Breast epithelium (tissue), 4 donors: Measurements from ENCODE around the gene FAM3D. TPM values are rescaled to one million over a fixed set of nuclear protein-coding genes. Genes with fewer than 3 reads are reported as not detected.

Experiments
- DNase-seq, 2 donors: peaks; one replicate each; pipeline ENCODE4 v3.0.0-alpha.2; 2019; ENCODE audit warnings: low spot score in 2 of 2
- H3K27ac ChIP-seq, 2 donors: fragments of 200-600 bp; sonication (generic) in 1 of 2; one replicate each; pipeline ENCODE4 v1.5.1; 2016 to 2019; ENCODE audit warnings: mild to moderate bottlenecking in 1 of 2
- H3K27me3 ChIP-seq, 2 donors: fragments of 200-600 bp; sonication (generic) in 1 of 2; one replicate each; pipeline versions ENCODE4 v1.5.1 to v1.6.0; 2017 to 2019; ENCODE audit warnings: control low read depth in 1 of 2, mild to moderate bottlenecking in 1 of 2
- H3K36me3 ChIP-seq: fragments of 200-600 bp; one replicate; pipeline ENCODE4 v1.5.1; 2019
- H3K4me1 ChIP-seq, 2 donors: fragments of 200-600 bp; sonication (generic); one replicate each; pipeline ENCODE4 v1.5.1; 2016 to 2019; ENCODE audit warnings: control low read depth in 1 of 2
- H3K4me3 ChIP-seq, 3 donors: fragments of 200-600 bp; sonication (generic); 1 replicate in 2 of 3; 2 replicates in 1 of 3; pipeline ENCODE4 v1.5.1; 2016 to 2019; ENCODE audit warnings: mild to moderate bottlenecking in 3 of 3, moderate library complexity in 2 of 3
- H3K9me3 ChIP-seq, 2 donors: fragments of 200-600 bp; sonication (generic) in 1 of 2; one replicate each; pipeline ENCODE4 v1.5.1; 2016 to 2019; ENCODE audit warnings: control low read depth in 1 of 2
- POLR2A ChIP-seq: fragments of 450-650 bp; IDR thresholded peaks from one replicate; pipeline ENCODE4 v1.6.1; 2016; ENCODE audit warnings: antibody characterized with exemption, mild to moderate bottlenecking, moderate library complexity
- POLR2AphosphoS5 ChIP-seq, 3 donors: sonication (generic); formaldehyde crosslinking; IDR thresholded peaks; one replicate each; pipeline ENCODE4 v1.6.1; 2017; ENCODE audit warnings: antibody characterized with exemption in 3 of 3
- intact Hi-C: fragments of 100-400 bp; cut with DNase I; formaldehyde crosslinking; loops from one replicate; pipeline ENCODE4 v1.15.1; 2023; ENCODE audit warnings: low total_unique reads
- total RNA-seq, 3 donors: library from RNA; depleted of rRNA; stranded (reverse); fragments of >200 nt; gene quantifications; one replicate each; pipeline ENCODE4 v1.1.0, GENCODE V29; 2016
- TF ChIP-seq, protein P1 (sequence below), 3 donors: fragments of 450-650 bp; IDR thresholded peaks; one replicate each; pipeline ENCODE4 v1.5.1; 2016 to 2017; ENCODE audit warnings: antibody characterized with exemption in 3 of 3, mild to moderate bottlenecking in 3 of 3, moderate library complexity in 3 of 3

The FAM3D gene
- total RNA-seq, 3 donors from 2014 or later, result 4.3 to 17.6 TPM; not detected in 1

DNA sequence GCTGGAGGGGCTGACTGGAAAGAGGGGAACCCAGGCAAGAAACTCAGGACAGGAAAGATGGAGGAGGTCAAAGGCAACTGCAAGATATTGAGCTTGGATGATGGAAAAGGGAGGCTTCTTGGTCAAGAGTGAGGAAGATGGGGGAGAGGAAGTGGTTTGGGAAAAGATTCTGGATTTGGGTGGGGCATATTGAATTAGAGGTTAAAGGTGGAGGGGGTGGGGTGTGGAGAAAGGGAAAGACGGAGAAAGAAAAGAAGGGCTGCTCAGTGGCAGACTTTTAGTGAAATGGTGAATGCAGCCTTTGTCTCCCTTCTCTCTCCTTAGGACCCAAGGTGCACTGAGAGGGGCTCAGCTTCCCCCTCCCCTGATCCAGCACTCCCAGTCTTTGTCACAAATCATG, 655 bp upstream of the FAM3D start:
- H3K4me3 ChIP-seq, result no peak overlapping the region
- DNase-seq, result no peak
- intact Hi-C loops, result no loop called here
- no peaks in the 10 kb centered on the region for H3K36me3 ChIP-seq
- no peaks in the 10 kb centered on the region for H3K9me3 ChIP-seq
- TF ChIP-seq POLR2AphosphoS5 (IDR thresholded peaks at IDR 0.05) (no peak), POLR2A (no peak)
- TF ChIP-seq, protein P1, sequence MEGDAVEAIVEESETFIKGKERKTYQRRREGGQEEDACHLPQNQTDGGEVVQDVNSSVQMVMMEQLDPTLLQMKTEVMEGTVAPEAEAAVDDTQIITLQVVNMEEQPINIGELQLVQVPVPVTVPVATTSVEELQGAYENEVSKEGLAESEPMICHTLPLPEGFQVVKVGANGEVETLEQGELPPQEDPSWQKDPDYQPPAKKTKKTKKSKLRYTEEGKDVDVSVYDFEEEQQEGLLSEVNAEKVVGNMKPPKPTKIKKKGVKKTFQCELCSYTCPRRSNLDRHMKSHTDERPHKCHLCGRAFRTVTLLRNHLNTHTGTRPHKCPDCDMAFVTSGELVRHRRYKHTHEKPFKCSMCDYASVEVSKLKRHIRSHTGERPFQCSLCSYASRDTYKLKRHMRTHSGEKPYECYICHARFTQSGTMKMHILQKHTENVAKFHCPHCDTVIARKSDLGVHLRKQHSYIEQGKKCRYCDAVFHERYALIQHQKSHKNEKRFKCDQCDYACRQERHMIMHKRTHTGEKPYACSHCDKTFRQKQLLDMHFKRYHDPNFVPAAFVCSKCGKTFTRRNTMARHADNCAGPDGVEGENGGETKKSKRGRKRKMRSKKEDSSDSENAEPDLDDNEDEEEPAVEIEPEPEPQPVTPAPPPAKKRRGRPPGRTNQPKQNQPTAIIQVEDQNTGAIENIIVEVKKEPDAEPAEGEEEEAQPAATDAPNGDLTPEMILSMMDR (IDR thresholded peaks at IDR 0.05), result no peak
- H3K27me3 ChIP-seq, result no peaks in the 10 kb centered on the region
- no peaks in the 10 kb centered on the region for H3K4me1 ChIP-seq
- H3K27ac ChIP-seq, result no peak overlapping the region

DNA sequence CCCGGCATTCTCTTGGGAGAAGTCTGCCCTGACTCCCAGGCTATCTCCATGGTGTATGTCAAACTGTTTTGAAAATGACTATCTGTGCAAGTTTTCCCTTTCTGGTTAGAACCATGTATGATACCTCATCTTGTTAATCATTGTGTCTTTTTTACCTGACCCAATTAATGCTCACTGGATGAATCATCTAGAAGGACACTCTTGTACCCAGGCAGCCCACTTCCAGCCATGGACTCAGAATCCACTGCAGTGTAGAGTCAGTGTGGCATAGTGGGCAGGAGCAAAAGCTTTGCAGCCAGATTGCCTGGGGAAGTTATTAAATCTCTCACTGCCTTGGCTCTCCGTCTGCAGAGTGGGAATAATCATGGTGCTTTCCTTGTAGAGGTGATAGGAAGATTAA, 1.2 kb downstream of the FAM3D start:
- Histone ChIP-seq H3K4me3 (no peak overlapping the region), H3K36me3 (no peaks in the 10 kb centered on the region), H3K9me3 (no peaks in the 10 kb centered on the region), H3K4me1 (no peaks in the 10 kb centered on the region), H3K27ac (no peak overlapping the region), H3K27me3 (no peaks in the 10 kb centered on the region)
- TF ChIP-seq POLR2A (no peak), POLR2AphosphoS5 (IDR thresholded peaks at IDR 0.05) (no peak)
- TF ChIP-seq, protein P1 (IDR thresholded peaks at IDR 0.05), result no peak
- intact Hi-C loops, result no loop called here
- no peak for DNase-seq

DNA sequence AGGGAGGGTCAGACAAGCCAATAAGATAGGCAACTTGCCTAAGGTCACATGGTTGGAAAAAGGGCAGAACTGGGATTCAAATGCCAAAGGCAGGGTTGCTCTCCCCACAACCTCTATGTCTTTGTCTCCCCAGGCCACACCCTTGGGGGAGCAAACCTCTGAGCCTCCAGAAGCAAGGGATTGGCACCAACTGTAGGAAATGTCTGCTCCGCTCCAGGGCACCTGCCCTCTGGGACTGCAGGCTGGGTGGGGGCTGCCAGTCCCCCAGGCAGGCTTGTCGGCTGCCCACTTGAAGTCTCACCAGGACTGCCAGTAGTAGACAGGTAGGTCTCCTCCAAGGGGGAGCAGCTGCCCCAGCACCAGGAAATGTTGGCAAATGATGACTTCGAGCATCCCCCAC, 2.0 kb downstream of the FAM3D start:
- no peak for TF ChIP-seq POLR2A
- no peak for TF ChIP-seq POLR2AphosphoS5 (IDR thresholded peaks at IDR 0.05)
- TF ChIP-seq, protein P1 (IDR thresholded peaks at IDR 0.05), result no peak
- intact Hi-C loops, result no loop called here
- H3K27ac ChIP-seq, result no peak overlapping the region
- no peaks in the 10 kb centered on the region for H3K36me3 ChIP-seq
- H3K9me3 ChIP-seq, result no peaks in the 10 kb centered on the region
- H3K4me1 ChIP-seq, result no peaks in the 10 kb centered on the region
- no peak for DNase-seq
- no peak overlapping the region for H3K4me3 ChIP-seq
- H3K27me3 ChIP-seq, result no peaks in the 10 kb centered on the region

DNA sequence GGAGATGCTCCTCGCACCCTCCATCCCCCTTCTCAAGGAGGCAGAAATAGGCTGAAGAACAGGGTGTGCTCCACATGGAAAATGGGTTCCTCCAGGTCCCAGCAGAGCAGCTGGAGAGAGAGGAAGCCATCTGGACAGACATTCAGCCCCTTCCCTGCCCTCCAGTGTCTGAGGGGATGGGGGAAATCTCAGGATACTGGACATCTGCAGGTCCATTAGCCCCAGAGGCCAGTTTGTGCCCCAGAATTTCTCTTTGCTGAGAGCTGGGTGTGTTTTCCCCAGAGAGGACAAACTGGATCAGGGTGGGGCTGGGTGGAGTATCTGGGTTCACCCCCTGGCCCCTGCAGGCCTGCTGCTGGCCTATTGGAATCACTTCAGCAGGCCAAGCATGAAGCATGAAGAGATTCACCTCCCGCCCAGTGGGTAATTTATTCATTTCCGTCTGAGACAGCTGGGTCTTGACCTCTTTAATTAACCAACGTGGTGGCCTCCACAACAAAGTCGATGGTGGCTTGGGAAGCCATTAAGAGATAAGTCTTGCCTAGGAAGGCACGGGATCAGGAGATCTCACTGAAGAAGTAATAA, 4.6 kb downstream of the FAM3D start:
- no peaks in the 10 kb centered on the region for H3K4me1 ChIP-seq
- no peak overlapping the region for H3K27ac ChIP-seq
- TF ChIP-seq POLR2AphosphoS5 (IDR thresholded peaks at IDR 0.05), result no peak
- TF ChIP-seq, protein P1 (IDR thresholded peaks at IDR 0.05), result no peak
- no peak for TF ChIP-seq POLR2A
- no peak overlapping the region for H3K4me3 ChIP-seq
- intact Hi-C loops, result no loop called here
- H3K27me3 ChIP-seq, result no peaks in the 10 kb centered on the region
- H3K36me3 ChIP-seq, result no peaks in the 10 kb centered on the region
- H3K9me3 ChIP-seq, result no peaks in the 10 kb centered on the region
- DNase-seq, result no peak

DNA sequence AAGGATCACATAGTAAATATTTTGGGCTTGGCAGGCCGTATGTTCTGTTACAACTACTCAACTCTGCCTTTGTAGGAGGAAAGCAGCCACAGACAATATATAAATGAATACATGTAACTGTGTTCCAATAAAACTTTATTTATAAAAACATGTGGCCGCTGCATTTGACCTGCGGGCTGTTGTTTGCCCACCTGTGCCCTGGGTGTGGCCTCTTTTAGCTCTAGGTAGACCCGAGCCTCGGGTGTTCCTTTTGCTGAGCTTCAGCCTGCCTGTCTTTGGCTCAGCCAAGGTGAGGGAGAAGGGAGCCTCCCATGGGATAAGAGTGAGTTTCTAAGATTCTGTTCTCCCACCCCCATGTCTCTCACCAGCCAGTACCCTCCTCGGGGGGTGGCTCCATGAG, 5.6 kb downstream of the FAM3D start:
- Histone ChIP-seq H3K4me3 (no peak overlapping the region), H3K36me3 (no peaks in the 10 kb centered on the region), H3K27me3 (no peaks in the 10 kb centered on the region), H3K9me3 (no peaks in the 10 kb centered on the region), H3K27ac (no peak overlapping the region), H3K4me1 (no peaks in the 10 kb centered on the region)
- TF ChIP-seq POLR2A (no peak), POLR2AphosphoS5 (IDR thresholded peaks at IDR 0.05) (no peak)
- TF ChIP-seq, protein P1 (IDR thresholded peaks at IDR 0.05), result no peak
- no peak for DNase-seq
- intact Hi-C loops, result no loop called here
